NB4 (cell line): ENCODE results near the gene RNF14.

Source experiments
- MAX ChIP-seq: IDR thresholded peaks from 2 replicates; pipeline ENCODE4 v1.6.1; 2011; ENCODE audit warnings: low read depth, low read length
- POLR2A ChIP-seq: IDR thresholded peaks from 2 replicates; pipeline ENCODE4 v1.6.1; 2011; ENCODE audit warnings: mild to moderate bottlenecking; ENCODE audit not compliant: insufficient read length; ENCODE audit errors: extremely low read depth
- TF ChIP-seq, protein P1 (sequence below): IDR thresholded peaks from one replicate; pipeline ENCODE4 v1.5.1; 2012; ENCODE audit warnings: low read depth, low read length

- TF ChIP-seq, protein P1, sequence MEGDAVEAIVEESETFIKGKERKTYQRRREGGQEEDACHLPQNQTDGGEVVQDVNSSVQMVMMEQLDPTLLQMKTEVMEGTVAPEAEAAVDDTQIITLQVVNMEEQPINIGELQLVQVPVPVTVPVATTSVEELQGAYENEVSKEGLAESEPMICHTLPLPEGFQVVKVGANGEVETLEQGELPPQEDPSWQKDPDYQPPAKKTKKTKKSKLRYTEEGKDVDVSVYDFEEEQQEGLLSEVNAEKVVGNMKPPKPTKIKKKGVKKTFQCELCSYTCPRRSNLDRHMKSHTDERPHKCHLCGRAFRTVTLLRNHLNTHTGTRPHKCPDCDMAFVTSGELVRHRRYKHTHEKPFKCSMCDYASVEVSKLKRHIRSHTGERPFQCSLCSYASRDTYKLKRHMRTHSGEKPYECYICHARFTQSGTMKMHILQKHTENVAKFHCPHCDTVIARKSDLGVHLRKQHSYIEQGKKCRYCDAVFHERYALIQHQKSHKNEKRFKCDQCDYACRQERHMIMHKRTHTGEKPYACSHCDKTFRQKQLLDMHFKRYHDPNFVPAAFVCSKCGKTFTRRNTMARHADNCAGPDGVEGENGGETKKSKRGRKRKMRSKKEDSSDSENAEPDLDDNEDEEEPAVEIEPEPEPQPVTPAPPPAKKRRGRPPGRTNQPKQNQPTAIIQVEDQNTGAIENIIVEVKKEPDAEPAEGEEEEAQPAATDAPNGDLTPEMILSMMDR: no peak
- no peak for TF ChIP-seq POLR2A
- no peak for TF ChIP-seq MAX
These were observed 17.2 kb downstream of the RNF14 start for GRCh38 chr5:141986072-141986471.
